ENCODE results near the gene LPO.

GRCh38 chr17:58269557-58270291 is 31.3 kb downstream of the LPO start:
- TF ChIP-seq MAX (IDR thresholded peaks at IDR 0.05; ENCODE audit: insufficient read depth, insufficient read length), result no peak
- no peak for TF ChIP-seq FOS (IDR thresholded peaks at IDR 0.05; ENCODE audit: borderline replicate concordance, insufficient read depth, low read length)
- no peak for TF ChIP-seq CTCF (IDR thresholded peaks at IDR 0.05; ENCODE audit: extremely low read depth in 1 of 2, insufficient read depth in 1 of 2, low read depth in 1 of 2, low read length in 2 of 2)
- TF ChIP-seq EZH2 (IDR thresholded peaks at IDR 0.05; ENCODE audit: borderline replicate concordance, low read depth, low read length, severe bottlenecking), result no peak

All from endothelial cell of umbilical vein (primary cell).